ENCODE results near the gene SELENOP. TPM values are rescaled to one million over a fixed set of nuclear protein-coding genes. Genes with fewer than 3 reads are reported as not detected.

Gene SELENOP
- total RNA-seq, 1 experiment from 2014 or later = 153 TPM

DNA sequence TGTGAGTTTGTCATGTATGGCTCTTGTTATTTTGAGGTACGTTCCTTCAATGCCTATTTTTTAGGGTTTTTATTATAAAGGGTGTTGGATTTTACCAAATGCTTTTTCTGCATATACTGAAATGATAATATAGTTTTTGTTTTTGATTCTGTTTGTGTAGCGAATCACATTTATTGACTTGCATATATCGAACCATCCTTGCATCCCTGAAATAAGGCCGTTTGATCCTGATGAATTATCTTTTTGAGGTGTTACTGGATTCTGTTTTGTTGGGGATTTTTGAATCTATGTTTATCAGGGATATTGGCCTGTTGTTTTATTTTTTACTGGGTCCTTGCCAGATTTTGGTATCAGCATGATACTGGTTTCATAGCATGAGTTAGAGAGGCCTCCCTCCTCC lies 25.9 kb downstream of the SELENOP start:
- Mint-ChIP-seq H3K27me3 (ENCODE audit: insufficient read depth, unreplicated experiment) (no peaks in the 10 kb centered on the region), H3K4me3 (ENCODE audit: unreplicated experiment) (no peak overlapping the region), H3K4me1 (ENCODE audit: low read depth, unreplicated experiment) (no peaks in the 10 kb centered on the region)

DNA sequence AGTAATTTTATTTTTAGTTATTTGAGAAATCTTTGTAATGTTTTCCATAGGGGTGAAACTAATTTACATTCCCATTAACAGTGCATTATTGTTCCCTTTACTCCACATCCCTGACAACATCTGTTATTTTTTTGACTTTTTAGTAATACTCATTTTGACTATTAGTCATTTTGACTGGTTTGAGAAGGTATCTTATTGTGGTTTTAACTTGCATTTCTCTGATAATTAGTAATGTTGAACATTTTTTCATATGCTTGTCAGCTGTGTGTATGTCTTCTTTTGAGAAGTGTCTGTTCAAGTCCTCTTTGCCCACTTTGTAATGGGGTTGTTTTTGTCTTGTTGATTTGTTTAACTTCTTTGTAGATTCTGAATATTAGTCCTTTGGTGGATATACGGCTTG lies 27.6 kb downstream of the SELENOP start:
- intact Hi-C loops (cut with micrococcal nuclease; ENCODE audit: unreplicated experiment) = no loop called here
- peaks cover 21% of the 10 kb centered on the region for H3K9me3 ChIP-seq
- no TSS peak for BruUV-seq (replicated peaks)
- no peaks in the 10 kb centered on the region for H3K4me1 Mint-ChIP-seq (ENCODE audit: low read depth, unreplicated experiment)
- H3K36me3 Mint-ChIP-seq (ENCODE audit: insufficient read depth, unreplicated experiment) = no peaks in the 10 kb centered on the region
- no peak overlapping the region for H3K4me3 Mint-ChIP-seq (ENCODE audit: unreplicated experiment)
- no peaks in the 10 kb centered on the region; the same call in none of the 2 replicates for H3K27me3 ChIP-seq (replicated peaks; ENCODE audit: control insufficient read depth, insufficient read depth, low read length)
- TF ChIP-seq, protein P1, sequence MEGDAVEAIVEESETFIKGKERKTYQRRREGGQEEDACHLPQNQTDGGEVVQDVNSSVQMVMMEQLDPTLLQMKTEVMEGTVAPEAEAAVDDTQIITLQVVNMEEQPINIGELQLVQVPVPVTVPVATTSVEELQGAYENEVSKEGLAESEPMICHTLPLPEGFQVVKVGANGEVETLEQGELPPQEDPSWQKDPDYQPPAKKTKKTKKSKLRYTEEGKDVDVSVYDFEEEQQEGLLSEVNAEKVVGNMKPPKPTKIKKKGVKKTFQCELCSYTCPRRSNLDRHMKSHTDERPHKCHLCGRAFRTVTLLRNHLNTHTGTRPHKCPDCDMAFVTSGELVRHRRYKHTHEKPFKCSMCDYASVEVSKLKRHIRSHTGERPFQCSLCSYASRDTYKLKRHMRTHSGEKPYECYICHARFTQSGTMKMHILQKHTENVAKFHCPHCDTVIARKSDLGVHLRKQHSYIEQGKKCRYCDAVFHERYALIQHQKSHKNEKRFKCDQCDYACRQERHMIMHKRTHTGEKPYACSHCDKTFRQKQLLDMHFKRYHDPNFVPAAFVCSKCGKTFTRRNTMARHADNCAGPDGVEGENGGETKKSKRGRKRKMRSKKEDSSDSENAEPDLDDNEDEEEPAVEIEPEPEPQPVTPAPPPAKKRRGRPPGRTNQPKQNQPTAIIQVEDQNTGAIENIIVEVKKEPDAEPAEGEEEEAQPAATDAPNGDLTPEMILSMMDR (IDR thresholded peaks at IDR 0.05; ENCODE audit: insufficient read depth in 1 of 2, low read depth in 1 of 2, low read length in 1 of 2, severe bottlenecking in 1 of 2, unreplicated experiment in 1 of 2) = no peak
- H3K27me3 Mint-ChIP-seq (ENCODE audit: insufficient read depth, unreplicated experiment) = no peaks in the 10 kb centered on the region
- H3K27ac Mint-ChIP-seq (ENCODE audit: unreplicated experiment) = no peak overlapping the region
- H3K4me3 ChIP-seq (ENCODE audit: low read depth, low read length) = no peak overlapping the region
- H3K9me3 Mint-ChIP-seq (ENCODE audit: unreplicated experiment) = peaks cover 38% of the 10 kb centered on the region
- DNase-seq = no peak
- POLR2A ChIA-PET = interaction anchor here (0.6 kb wide), 1 partner anchor 951 kb away, joined by 7 read pairs; no protein-coding TSS in a partner anchor
- H3K36me3 ChIP-seq (ENCODE audit: control insufficient read depth, insufficient read depth, low read length) = no peaks in the 10 kb centered on the region
- CTCF ChIA-PET = no interaction called here
- no peaks in the 10 kb centered on the region for H3K4me1 ChIP-seq

More for the DNA sequence above, 25.9 kb downstream of the SELENOP start:
- Histone ChIP-seq H3K27me3 (replicated peaks; ENCODE audit: control insufficient read depth, insufficient read depth, low read length) (no peaks in the 10 kb centered on the region; the same call in 1 of the 2 replicates), H3K4me3 (ENCODE audit: low read depth, low read length) (no peak overlapping the region), H3K36me3 (ENCODE audit: control insufficient read depth, insufficient read depth, low read length) (no peaks in the 10 kb centered on the region), H3K9me3 (peaks cover 25% of the 10 kb centered on the region), H3K4me1 (no peaks in the 10 kb centered on the region)
- ChIA-PET POLR2A (no interaction called here), CTCF (no interaction called here)
- TF ChIP-seq, protein P1 (IDR thresholded peaks at IDR 0.05; ENCODE audit: insufficient read depth in 1 of 2, low read depth in 1 of 2, low read length in 1 of 2, severe bottlenecking in 1 of 2, unreplicated experiment in 1 of 2) = no peak
- BruUV-seq (replicated peaks) = no TSS peak
- Mint-ChIP-seq H3K27ac (ENCODE audit: unreplicated experiment) (no peak overlapping the region), H3K36me3 (ENCODE audit: insufficient read depth, unreplicated experiment) (no peaks in the 10 kb centered on the region), H3K9me3 (ENCODE audit: unreplicated experiment) (peaks cover 43% of the 10 kb centered on the region)
- intact Hi-C loops (cut with micrococcal nuclease; ENCODE audit: unreplicated experiment) = no loop called here
- no peak for DNase-seq

DNA sequence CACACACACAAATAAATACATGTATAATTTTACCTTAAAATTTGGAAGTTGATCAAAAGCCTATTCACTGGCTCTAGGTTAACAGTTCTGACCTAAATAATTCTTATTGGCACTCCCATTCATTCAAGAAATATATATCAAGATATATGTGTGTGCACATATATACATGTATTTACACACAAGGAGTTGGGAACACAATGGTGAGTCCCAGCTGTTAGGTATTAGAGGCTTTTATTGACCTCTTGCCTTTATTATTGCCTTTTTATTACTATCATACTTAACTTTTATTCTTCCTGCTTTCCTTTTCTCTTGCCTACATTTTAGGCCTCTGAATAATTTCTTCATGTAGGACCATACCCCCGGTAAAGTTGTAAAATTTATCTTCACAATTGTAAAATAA lies 30.1 kb downstream of the SELENOP start:
- H3K27me3 ChIP-seq (replicated peaks; ENCODE audit: control insufficient read depth, insufficient read depth, low read length) = no peaks in the 10 kb centered on the region; the same call in none of the 2 replicates
- H3K9me3 ChIP-seq = peaks cover 8% of the 10 kb centered on the region
- H3K27ac Mint-ChIP-seq (ENCODE audit: unreplicated experiment) = no peak overlapping the region
- H3K4me3 ChIP-seq (ENCODE audit: low read depth, low read length) = no peak overlapping the region
- H3K9me3 Mint-ChIP-seq (ENCODE audit: unreplicated experiment) = peaks cover 18% of the 10 kb centered on the region
- intact Hi-C loops (cut with micrococcal nuclease; ENCODE audit: unreplicated experiment) = no loop called here
- H3K4me1 Mint-ChIP-seq (ENCODE audit: low read depth, unreplicated experiment) = no peaks in the 10 kb centered on the region
- no peak for DNase-seq
- ChIA-PET CTCF (no interaction called here), POLR2A (no interaction called here)
- no peaks in the 10 kb centered on the region for H3K27me3 Mint-ChIP-seq (ENCODE audit: insufficient read depth, unreplicated experiment)
- H3K36me3 ChIP-seq (ENCODE audit: control insufficient read depth, insufficient read depth, low read length) = no peaks in the 10 kb centered on the region
- H3K4me3 Mint-ChIP-seq (ENCODE audit: unreplicated experiment) = no peak overlapping the region
- TF ChIP-seq, protein P1 (IDR thresholded peaks at IDR 0.05; ENCODE audit: insufficient read depth in 1 of 2, low read depth in 1 of 2, low read length in 1 of 2, severe bottlenecking in 1 of 2, unreplicated experiment in 1 of 2) = no peak
- H3K36me3 Mint-ChIP-seq (ENCODE audit: insufficient read depth, unreplicated experiment) = no peaks in the 10 kb centered on the region
- no peaks in the 10 kb centered on the region for H3K4me1 ChIP-seq
- BruUV-seq (replicated peaks) = no TSS peak
